ENCODE measurements around the gene S1PR2.

S1PR2 gene

GRCh38 chr19:10226021-10226375 lies 5.1 kb downstream of the S1PR2 start:
- Histone ChIP-seq H3K4me3 (ENCODE audit: low read depth, low read length) (no peak overlapping the region), H2AFZ (ENCODE audit: insufficient read depth, low read length, poor library complexity) (no peak overlapping the region), H2BK5ac (ENCODE audit: low read depth, low read length, poor library complexity) (no peak overlapping the region), H3K9me3 (ENCODE audit: insufficient read depth, low read depth, low read length) (peaks cover 3% of the 10 kb centered on the region), H2BK12ac (ENCODE audit: low read length) (no peak overlapping the region), H3K79me2 (ENCODE audit: control insufficient read depth, insufficient read depth, low read length, poor library complexity) (peaks cover 9% of the 10 kb centered on the region), H2BK120ac (ENCODE audit: insufficient read depth, low read length, poor library complexity) (no peak overlapping the region), H3K79me1 (ENCODE audit: low read length) (peaks cover 9% of the 10 kb centered on the region), H3K18ac (ENCODE audit: low read length) (no peak overlapping the region), H3K9ac (ENCODE audit: low read length) (no peak overlapping the region), H3K23ac (ENCODE audit: low read length) (no peak overlapping the region), H3K4ac (ENCODE audit: low read depth, low read length) (peak overlapping the region; percentile 14), H3K27me3 (ENCODE audit: insufficient read depth, low read length) (no peaks in the 10 kb centered on the region), H4K12ac (ENCODE audit: low read depth, low read length) (no peak overlapping the region), H3K36me3 (ENCODE audit: control insufficient read depth in 1 of 2, insufficient read depth in 2 of 2, low read length in 2 of 2) (peaks cover 17 to 21% of the 10 kb centered on the region in 2 experiments), H2AK5ac (ENCODE audit: low read length) (no peak overlapping the region), H3K14ac (ENCODE audit: low read length) (no peak overlapping the region), H3K27ac (ENCODE audit: low read depth, low read length) (no peak overlapping the region), H3K4me2 (ENCODE audit: low read length) (no peak overlapping the region), H3K4me1 (ENCODE audit: control insufficient read depth in 1 of 2, insufficient read depth in 2 of 2, low read length in 2 of 2) (peaks cover 19 to 27% of the 10 kb centered on the region in 2 experiments), H4K91ac (ENCODE audit: low read depth, low read length) (no peak overlapping the region), H4K8ac (ENCODE audit: low read depth, low read length) (no peak overlapping the region)
- no peak for DNase-seq
- WGBS (ENCODE audit: extremely low coverage, insufficient coverage, insufficient read length): no CpG with 5 or more reads among the region's 6 CpGs

GRCh38 chr19:10224337-10224736 lies 6.8 kb downstream of the S1PR2 start:
- Histone ChIP-seq H3K23ac (ENCODE audit: low read length) (no peak overlapping the region), H3K4me1 (ENCODE audit: control insufficient read depth in 1 of 2, insufficient read depth in 2 of 2, low read length in 2 of 2) (peaks cover 15 to 22% of the 10 kb centered on the region in 2 experiments), H2BK5ac (ENCODE audit: low read depth, low read length, poor library complexity) (no peak overlapping the region), H3K4me3 (ENCODE audit: low read depth, low read length) (no peak overlapping the region), H3K36me3 (ENCODE audit: control insufficient read depth in 1 of 2, insufficient read depth in 2 of 2, low read length in 2 of 2) (peaks cover 17 to 21% of the 10 kb centered on the region in 2 experiments), H4K8ac (ENCODE audit: low read depth, low read length) (no peak overlapping the region), H3K18ac (ENCODE audit: low read length) (no peak overlapping the region), H4K91ac (ENCODE audit: low read depth, low read length) (no peak overlapping the region), H3K4me2 (ENCODE audit: low read length) (no peak overlapping the region), H3K4ac (ENCODE audit: low read depth, low read length) (no peak overlapping the region), H2AK5ac (ENCODE audit: low read length) (no peak overlapping the region), H4K12ac (ENCODE audit: low read depth, low read length) (no peak overlapping the region), H3K14ac (ENCODE audit: low read length) (no peak overlapping the region), H2BK120ac (ENCODE audit: insufficient read depth, low read length, poor library complexity) (no peak overlapping the region), H3K27ac (ENCODE audit: low read depth, low read length) (no peak overlapping the region), H3K27me3 (ENCODE audit: insufficient read depth, low read length) (no peaks in the 10 kb centered on the region), H2BK12ac (ENCODE audit: low read length) (no peak overlapping the region), H3K79me1 (ENCODE audit: low read length) (no peaks in the 10 kb centered on the region), H3K9me3 (ENCODE audit: insufficient read depth, low read depth, low read length) (peaks cover 3% of the 10 kb centered on the region), H2AFZ (ENCODE audit: insufficient read depth, low read length, poor library complexity) (no peak overlapping the region), H3K79me2 (ENCODE audit: control insufficient read depth, insufficient read depth, low read length, poor library complexity) (no peaks in the 10 kb centered on the region), H3K9ac (ENCODE audit: low read length) (no peak overlapping the region)
- no CpG with 5 or more reads among the region's 23 CpGs for WGBS (ENCODE audit: extremely low coverage, insufficient coverage, insufficient read length)
- no peak for DNase-seq

DNA sequence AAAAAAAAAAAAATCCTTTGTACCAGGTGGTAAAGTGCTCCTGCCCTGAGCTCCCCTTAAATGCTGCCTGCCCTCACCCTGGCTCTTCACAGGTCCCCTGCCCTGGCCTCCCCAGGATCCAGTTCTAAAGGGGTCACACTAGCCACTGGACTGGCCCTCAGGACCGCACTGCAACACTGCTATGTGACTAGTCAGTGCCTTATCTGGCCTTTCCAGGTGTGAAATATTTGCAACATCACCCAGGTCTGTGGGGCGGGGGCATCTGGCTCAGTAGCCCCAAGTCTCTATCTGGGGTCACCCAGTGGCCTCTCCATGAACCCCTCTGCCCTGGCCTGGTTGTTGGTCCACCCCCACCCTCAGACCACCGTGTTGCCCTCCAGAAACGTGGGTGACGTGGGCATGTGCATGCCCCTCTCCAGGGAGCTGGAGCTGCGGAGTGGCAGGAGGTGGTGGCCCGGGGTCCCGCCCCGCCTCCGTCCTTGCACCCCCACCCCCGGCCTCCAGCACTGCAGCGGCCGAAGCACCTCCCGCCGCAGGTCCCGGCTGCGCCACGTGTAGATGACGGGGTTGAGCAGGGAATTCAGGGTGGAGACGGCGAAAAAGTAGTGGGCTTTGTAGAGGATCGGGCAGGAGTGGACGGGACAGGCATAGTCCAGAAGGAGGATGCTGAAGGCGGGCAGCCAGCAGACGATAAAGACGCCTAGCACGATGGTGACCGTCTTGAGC lies 7.5 kb downstream of the S1PR2 start:
- Histone ChIP-seq H4K8ac (ENCODE audit: low read depth, low read length) (no peak overlapping the region), H3K4ac (ENCODE audit: low read depth, low read length) (no peak overlapping the region), H4K91ac (ENCODE audit: low read depth, low read length) (no peak overlapping the region), H2AK5ac (ENCODE audit: low read length) (no peak overlapping the region), H3K27me3 (ENCODE audit: insufficient read depth, low read length) (no peaks in the 10 kb centered on the region), H3K18ac (ENCODE audit: low read length) (no peak overlapping the region), H3K23ac (ENCODE audit: low read length) (no peak overlapping the region), H3K4me1 (ENCODE audit: control insufficient read depth in 1 of 2, insufficient read depth in 2 of 2, low read length in 2 of 2) (peaks cover 15 to 18% of the 10 kb centered on the region in 2 experiments), H3K9ac (ENCODE audit: low read length) (no peak overlapping the region), H3K4me3 (ENCODE audit: low read depth, low read length) (no peak overlapping the region), H3K14ac (ENCODE audit: low read length) (no peak overlapping the region), H2BK5ac (ENCODE audit: low read depth, low read length, poor library complexity) (no peak overlapping the region), H4K12ac (ENCODE audit: low read depth, low read length) (no peak overlapping the region), H2AFZ (ENCODE audit: insufficient read depth, low read length, poor library complexity) (no peak overlapping the region), H3K9me3 (ENCODE audit: insufficient read depth, low read depth, low read length) (peaks cover 3% of the 10 kb centered on the region), H3K36me3 (ENCODE audit: control insufficient read depth in 1 of 2, insufficient read depth in 2 of 2, low read length in 2 of 2) (peaks cover 17 to 21% of the 10 kb centered on the region in 2 experiments), H3K79me2 (ENCODE audit: control insufficient read depth, insufficient read depth, low read length, poor library complexity) (no peaks in the 10 kb centered on the region), H3K79me1 (ENCODE audit: low read length) (no peaks in the 10 kb centered on the region), H3K27ac (ENCODE audit: low read depth, low read length) (no peak overlapping the region), H2BK120ac (ENCODE audit: insufficient read depth, low read length, poor library complexity) (no peak overlapping the region), H3K4me2 (ENCODE audit: low read length) (no peak overlapping the region), H2BK12ac (ENCODE audit: low read length) (no peak overlapping the region)
- WGBS (ENCODE audit: extremely low coverage, insufficient coverage, insufficient read length): no CpG with 5 or more reads among the region's 28 CpGs
- DNase-seq: no peak

DNA sequence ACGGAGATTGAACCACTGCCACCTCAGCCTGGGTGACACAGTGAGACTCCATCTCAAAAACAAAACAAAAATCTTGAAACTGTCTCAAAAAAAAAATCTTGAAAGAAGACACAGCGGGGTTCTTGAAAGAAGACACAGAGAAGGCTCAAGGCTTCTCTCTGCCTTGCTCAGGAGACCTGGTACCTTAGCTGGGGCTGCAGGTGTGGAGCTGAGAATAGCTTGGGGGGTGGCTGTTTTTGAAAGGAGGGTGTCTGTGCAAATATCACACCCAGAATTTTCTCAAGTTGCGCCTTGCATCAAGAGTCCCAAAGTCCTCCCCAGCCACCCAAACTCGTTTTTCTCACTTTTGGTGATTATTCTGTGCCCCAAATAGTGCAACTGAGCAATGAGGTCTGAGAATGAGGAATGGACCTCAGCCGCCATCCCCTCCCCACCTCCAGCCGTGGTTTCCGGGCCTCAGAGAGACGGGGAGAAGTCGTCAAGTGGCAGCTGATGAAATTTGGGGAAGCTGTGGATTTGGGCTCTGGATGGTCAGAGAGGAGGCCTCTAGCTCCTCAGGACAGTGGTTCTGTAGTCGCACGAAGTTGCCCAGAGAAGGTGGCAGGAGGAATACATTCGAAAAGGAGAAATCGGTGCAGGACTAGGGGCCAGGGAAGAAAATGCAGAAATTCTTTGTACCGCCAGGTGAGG lies 8.8 kb downstream of the S1PR2 start:
- H3K4me2 ChIP-seq (ENCODE audit: low read length): no peak overlapping the region
- H3K4me1 ChIP-seq (ENCODE audit: control insufficient read depth in 1 of 2, insufficient read depth in 2 of 2, low read length in 2 of 2): peaks cover 8 to 11% of the 10 kb centered on the region in 2 experiments
- WGBS (ENCODE audit: extremely low coverage, insufficient coverage, insufficient read length): no CpG with 5 or more reads among the region's 14 CpGs
- peaks cover 16 to 17% of the 10 kb centered on the region in 2 experiments for H3K36me3 ChIP-seq (ENCODE audit: control insufficient read depth in 1 of 2, insufficient read depth in 2 of 2, low read length in 2 of 2)
- no peak overlapping the region for H2BK12ac ChIP-seq (ENCODE audit: low read length)
- no peak overlapping the region for H3K18ac ChIP-seq (ENCODE audit: low read length)
- no peak overlapping the region for H3K4ac ChIP-seq (ENCODE audit: low read depth, low read length)
- H4K91ac ChIP-seq (ENCODE audit: low read depth, low read length): no peak overlapping the region
- H3K23ac ChIP-seq (ENCODE audit: low read length): no peak overlapping the region
- no peak overlapping the region for H3K4me3 ChIP-seq (ENCODE audit: low read depth, low read length)
- H3K79me1 ChIP-seq (ENCODE audit: low read length): no peaks in the 10 kb centered on the region
- H3K9ac ChIP-seq (ENCODE audit: low read length): no peak overlapping the region
- H2BK5ac ChIP-seq (ENCODE audit: low read depth, low read length, poor library complexity): no peak overlapping the region
- H2AK5ac ChIP-seq (ENCODE audit: low read length): no peak overlapping the region
- no peak overlapping the region for H4K12ac ChIP-seq (ENCODE audit: low read depth, low read length)
- peaks cover 3% of the 10 kb centered on the region for H3K9me3 ChIP-seq (ENCODE audit: insufficient read depth, low read depth, low read length)
- no peak overlapping the region for H4K8ac ChIP-seq (ENCODE audit: low read depth, low read length)
- no peak for DNase-seq
- H3K27me3 ChIP-seq (ENCODE audit: insufficient read depth, low read length): no peaks in the 10 kb centered on the region
- H2BK120ac ChIP-seq (ENCODE audit: insufficient read depth, low read length, poor library complexity): no peak overlapping the region
- H3K14ac ChIP-seq (ENCODE audit: low read length): no peak overlapping the region
- H3K79me2 ChIP-seq (ENCODE audit: control insufficient read depth, insufficient read depth, low read length, poor library complexity): no peaks in the 10 kb centered on the region
- H2AFZ ChIP-seq (ENCODE audit: insufficient read depth, low read length, poor library complexity): no peak overlapping the region
- H3K27ac ChIP-seq (ENCODE audit: low read depth, low read length): no peak overlapping the region

Data from trophoblast cell (in vitro differentiated cells and primary cell).